ENCODE measurements around the gene FIP1L1.
"Not testable (repeated sequence)": the region's sequence is repeated elsewhere in the genome, so short reads cannot be mapped to it uniquely, and the experiment has no call there.

Gene FIP1L1, protein sequence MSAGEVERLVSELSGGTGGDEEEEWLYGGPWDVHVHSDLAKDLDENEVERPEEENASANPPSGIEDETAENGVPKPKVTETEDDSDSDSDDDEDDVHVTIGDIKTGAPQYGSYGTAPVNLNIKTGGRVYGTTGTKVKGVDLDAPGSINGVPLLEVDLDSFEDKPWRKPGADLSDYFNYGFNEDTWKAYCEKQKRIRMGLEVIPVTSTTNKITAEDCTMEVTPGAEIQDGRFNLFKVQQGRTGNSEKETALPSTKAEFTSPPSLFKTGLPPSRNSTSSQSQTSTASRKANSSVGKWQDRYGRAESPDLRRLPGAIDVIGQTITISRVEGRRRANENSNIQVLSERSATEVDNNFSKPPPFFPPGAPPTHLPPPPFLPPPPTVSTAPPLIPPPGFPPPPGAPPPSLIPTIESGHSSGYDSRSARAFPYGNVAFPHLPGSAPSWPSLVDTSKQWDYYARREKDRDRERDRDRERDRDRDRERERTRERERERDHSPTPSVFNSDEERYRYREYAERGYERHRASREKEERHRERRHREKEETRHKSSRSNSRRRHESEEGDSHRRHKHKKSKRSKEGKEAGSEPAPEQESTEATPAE

DNA sequence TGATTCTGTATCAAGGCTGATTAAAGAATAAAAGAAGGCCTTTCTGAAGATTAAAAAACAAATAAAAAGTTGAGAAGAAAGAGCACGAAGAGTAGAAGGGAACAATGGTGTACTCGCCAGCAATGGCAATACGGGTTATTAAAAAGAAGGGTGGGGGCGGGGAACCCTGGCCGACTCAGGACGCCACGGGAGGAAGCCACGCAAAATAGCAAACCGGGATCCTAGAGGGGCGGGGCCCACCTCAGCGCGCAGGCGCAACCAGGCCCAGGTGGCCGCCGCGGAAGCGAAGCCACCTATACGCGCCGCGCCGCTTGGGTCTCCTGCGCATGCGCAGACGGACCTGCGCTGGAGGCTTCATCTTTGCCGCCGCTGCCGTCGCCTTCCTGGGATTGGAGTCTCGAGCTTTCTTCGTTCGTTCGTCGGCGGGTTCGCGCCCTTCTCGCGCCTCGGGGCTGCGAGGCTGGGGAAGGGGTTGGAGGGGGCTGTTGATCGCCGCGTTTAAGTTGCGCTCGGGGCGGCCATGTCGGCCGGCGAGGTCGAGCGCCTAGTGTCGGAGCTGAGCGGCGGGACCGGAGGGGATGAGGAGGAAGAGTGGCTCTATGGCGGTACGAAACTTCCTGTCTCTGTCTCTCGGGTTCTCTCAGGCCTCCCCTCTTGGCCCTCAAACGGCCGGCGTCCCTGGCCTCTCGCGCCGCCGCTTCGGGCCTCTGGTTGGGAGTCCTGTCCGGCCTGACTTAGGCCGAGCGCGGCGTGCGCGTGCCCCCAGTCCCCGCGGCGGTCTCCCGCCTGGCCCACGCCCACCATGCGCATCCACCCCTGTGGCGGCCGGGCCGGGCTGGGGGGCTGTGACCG is at the start of gene FIP1L1:
Gene FIP1L1 (plus strand): TSS at position 323 of the 852 bp plus-strand sequence. CDS start 198 bp downstream, at position 521.
- DNase-seq (ENCODE audit: low read depth in 2 of 2) = peak; percentile 93 to 94

DNA sequence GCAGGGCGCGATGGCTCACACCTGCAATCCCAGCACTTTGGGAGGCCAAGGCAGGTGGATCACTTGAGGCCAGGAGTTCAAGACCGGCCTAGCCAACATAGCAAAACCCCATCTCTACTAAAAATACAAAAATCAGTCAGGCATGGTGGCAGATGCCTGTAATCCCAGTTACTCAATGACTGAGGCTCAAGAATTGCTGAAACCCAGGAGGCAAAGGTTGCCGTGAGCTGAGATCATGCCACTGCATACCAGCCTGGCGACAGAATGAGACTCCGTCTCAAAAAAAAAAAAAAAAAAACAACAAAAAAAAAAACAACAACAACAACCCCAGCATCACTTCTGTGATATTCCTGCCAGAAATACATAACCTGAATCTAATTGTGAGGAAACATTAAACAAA is 42.5 kb upstream of the FIP1L1 start:
- not testable (repeated sequence) for DNase-seq (ENCODE audit: low read depth in 2 of 2)

DNA sequence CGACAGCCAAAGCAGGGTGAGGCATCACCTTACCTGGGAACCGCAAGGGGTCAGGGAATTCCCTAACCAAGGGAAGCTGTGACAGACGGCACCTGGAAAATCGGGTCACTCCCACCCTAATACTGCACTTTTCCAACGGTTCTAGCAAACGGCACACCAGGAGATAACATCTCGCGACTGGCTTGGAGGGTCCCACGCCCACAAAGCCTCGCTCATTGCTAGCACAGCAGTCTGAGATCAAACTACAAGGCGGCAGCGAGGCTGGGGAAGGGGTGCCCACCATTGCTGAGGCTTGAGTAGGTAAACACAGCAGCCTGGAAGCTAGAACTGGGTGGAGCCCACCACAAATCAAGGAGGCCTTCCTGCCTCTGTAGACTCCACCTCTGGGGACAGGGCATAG is 37.3 kb upstream of the FIP1L1 start:
- DNase-seq (ENCODE audit: low read depth in 2 of 2) = not testable (repeated sequence)

DNA sequence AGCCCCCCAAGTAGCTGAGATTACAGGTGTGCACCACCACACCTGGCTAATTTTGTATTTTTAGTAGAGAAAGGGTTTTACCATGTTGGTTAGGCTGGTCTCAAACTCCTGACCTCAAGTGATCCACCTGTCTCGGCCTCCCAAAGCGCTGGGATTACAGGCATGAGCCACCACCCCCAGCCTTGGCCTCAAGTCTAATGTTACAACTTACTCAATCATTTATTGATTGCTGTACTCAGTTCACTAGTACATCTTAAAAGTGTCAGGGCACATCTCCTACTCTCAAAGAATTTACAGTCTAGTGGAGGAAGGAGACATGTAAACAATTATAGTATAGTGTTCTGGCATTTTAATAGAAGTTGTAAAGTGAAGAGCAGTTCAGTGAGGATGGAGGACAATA is 31.0 kb upstream of the FIP1L1 start:
- not testable (repeated sequence) for DNase-seq (ENCODE audit: low read depth in 2 of 2)

DNA sequence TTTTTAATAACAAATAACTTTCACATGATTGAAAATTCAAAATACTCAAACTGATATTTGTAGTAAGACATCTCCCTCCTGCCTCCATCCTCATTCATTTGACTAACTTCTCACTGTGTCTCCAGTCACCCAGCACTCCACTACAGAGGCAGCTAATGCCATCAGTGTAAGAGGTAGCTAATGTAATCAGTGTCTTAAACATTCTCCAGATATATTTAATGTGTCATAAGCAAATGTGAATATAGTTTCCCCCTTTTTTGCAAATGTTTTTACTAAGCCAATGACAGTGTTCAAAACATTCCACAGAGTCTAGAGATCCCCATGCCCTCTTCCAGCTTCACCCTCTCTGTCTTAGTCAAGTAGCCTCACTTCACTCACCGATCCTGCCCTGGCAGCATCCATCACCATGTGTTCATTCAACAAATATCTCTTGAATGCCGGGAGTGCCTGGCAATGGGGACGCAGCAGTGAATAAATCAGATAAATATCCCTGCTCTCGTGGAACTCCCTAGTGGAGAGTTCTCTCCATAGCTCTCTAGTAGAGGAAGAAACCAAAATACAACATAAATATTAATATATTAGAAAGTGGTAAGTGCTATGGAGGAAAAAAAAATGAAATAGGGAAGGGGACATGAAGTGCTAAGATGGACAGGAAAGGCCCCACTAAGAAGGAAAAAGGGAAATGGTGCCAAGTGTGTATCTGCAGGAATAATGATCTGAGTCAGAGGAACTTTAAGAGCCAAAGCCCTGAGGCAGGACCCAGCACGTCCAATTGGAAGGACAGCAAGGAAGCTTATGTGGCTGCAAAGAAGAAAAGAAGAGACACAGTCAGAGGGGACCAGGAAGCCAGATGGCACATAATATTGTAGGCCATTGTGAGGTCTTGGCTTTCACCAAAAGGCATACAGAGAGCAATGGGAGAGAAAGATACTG is 30.3 kb upstream of the FIP1L1 start:
- no peak for DNase-seq (ENCODE audit: low read depth in 2 of 2)

DNA sequence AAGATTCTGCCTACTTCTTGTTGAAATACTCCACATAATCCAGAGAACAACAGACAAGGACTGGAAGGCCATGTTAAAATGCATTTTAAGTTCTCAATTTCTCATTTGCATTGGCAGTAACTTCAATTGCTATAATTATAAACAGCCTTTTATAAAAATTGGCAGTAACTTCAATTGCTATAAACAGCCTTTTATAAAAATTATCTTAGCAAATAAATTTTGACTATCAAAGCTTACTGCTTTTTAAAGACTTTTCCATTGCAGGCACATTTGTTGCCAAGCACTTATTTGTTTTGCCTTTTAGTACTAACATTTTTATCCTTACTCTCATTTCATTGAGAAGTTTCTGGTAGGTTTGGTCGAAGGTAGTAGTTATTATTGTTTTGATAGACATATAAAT is 29.4 kb upstream of the FIP1L1 start:
- DNase-seq (ENCODE audit: low read depth in 2 of 2) = no peak

DNA sequence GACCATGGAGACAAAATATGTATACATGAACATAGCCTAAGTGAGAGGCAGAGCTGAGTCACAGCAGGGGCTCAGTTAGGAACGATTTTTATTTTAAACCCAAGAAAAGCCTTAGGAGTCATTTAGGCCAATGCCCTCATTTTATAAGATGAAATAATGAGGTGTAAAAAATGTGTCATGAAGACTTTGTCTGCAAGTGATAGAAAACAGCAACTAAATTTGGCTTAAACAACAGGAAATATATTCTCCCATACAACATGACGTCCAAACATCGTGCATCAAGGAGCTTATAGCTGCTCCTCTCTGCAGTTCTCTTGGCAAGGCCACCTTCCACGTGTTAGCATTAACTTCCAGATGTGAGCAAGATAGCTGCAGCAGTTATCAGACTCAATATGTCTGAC is 28.4 kb upstream of the FIP1L1 start:
- no peak for DNase-seq (ENCODE audit: low read depth in 2 of 2)

DNA sequence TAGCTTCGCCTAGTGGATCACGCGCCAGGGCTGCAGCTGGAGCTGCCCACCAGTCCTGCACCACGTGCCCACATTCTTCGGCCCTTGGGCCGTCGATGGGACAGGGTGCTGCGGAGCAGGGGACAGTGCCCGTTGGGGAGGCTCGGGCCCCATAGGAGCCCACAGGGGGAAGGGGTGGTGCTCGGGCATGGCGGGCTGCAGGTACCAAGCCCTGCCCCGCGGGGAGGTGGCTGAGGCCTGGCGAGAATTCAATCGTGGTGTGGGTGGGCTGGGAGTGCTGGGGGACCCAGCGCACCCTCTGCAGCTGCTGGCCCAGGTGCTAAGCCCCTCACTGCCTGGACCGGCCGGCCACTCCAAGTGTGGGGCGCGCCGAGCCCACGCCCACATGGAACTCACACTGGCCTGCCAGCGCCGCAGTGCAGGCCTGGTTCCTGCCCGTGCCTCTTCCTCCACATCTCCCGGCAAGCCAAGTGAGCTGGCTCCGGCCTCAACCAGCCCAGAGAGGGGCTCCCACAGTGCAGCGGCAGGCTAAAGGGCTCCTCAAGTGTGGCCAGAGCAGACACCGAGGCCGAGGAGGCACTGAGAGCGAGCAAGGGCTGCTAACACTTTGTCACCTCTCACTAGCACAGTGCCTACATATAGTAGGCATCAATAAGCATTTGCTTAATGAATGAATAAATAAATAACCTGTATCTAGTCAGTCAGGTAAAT is 23.3 kb upstream of the FIP1L1 start:
- no peak for DNase-seq (ENCODE audit: low read depth in 2 of 2)

DNA sequence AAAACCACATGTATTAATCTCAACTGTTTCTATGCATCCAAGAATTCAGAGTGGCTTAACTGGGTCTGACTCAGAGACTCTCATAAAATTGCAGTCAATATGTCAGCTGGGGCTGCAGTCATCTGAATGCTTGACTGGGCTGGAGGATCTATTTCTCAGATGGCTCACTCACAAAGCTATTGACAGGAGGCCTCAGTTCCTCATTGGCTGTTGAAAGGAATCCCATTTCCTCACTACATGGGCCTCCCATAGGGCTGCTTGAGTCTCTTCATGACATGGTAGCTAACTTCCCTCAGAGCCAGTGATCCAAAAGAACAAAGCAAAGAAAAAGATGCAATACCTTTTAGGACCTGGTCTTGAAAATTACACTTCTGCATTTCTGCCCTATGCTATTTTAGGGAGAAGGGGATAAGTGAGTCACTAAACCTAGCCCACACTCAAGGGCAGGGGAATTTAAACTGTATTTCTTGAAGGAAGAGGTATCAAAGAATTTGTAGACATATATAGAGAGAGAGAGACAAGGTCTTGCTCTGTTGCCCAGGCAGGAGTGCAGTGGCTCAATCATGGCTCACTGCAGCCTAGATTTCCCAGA is 21.4 kb upstream of the FIP1L1 start:
- DNase-seq (ENCODE audit: low read depth in 2 of 2) = no peak

DNA sequence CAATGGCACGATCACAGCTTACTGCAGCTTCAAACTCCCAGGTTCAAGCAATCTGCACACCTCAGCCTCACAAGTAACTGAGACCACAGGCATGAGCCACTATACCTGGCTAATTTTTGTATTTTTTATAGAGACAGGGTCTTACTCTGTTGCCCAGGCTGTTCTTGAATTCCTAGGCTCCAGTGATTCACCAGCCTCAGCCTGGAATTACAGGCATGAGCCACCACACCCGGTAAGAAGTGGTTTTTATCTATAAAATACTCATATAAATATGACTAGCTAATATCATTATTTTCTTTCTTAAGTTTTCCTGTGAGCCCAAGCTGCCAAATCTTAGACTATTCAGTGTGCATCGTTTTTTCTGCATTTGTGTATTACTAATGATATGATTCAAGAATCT is 16.0 kb upstream of the FIP1L1 start:
- no peak for DNase-seq (ENCODE audit: low read depth in 2 of 2)

DNA sequence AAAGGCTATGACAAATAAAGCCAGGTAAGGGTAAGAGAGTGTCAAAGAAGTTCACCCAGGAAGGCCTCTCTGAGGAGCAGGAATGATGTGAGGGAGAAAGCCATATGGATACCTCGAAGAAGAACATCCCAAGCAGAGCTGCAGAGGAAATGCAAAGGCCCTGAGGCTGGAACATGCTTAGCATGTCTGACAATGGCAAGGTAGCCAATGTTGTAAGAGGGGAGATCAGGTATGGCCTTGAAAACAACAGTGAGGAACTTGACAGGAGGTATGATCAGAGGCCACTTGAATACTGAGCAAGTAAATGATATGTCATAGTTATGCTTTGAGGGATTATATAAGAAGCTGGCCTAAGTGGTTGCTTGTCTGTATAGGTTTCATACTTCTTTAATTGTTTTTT is 15.3 kb upstream of the FIP1L1 start:
- DNase-seq (ENCODE audit: low read depth in 2 of 2) = no peak

DNA sequence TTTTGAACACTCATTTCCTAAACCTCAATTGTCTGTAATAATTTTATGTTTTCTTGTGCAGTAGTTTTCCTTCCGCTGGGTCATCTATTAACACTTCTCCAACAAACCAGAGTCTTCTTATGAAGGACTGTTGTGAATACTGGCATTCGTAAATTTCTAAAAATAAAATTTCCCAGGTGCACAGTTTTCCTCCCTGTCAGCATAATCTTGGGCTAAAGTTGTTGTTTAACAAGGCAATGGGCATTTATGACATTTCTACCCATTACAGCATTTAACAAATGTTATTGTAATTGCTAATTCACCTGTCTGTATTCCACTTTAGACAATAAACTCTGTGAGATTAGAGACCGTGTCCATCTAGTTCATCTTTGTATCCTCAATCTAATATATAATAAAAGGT is 12.8 kb upstream of the FIP1L1 start:
- DNase-seq (ENCODE audit: low read depth in 2 of 2) = no peak

DNA sequence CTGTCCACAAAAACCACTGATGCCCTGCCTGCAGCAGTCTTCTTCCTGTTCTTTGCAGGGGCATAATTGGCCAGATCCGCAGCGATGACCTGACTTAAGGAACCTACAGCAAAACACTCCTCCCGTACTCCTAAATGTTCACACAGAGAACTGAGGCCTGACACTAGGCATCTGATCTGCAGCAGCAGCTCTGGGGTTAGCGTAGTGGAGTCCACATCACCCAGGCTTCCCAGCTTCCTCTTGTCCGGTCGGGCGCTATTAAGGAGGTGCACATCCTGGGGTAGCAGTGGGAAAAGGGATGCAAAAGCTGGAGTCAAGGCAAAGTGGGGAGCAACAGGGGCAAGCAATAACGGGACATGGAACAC is 12.3 kb upstream of the FIP1L1 start:
- DNase-seq (ENCODE audit: low read depth in 2 of 2) = peak in 1 of 2 donors; percentile 1

DNA sequence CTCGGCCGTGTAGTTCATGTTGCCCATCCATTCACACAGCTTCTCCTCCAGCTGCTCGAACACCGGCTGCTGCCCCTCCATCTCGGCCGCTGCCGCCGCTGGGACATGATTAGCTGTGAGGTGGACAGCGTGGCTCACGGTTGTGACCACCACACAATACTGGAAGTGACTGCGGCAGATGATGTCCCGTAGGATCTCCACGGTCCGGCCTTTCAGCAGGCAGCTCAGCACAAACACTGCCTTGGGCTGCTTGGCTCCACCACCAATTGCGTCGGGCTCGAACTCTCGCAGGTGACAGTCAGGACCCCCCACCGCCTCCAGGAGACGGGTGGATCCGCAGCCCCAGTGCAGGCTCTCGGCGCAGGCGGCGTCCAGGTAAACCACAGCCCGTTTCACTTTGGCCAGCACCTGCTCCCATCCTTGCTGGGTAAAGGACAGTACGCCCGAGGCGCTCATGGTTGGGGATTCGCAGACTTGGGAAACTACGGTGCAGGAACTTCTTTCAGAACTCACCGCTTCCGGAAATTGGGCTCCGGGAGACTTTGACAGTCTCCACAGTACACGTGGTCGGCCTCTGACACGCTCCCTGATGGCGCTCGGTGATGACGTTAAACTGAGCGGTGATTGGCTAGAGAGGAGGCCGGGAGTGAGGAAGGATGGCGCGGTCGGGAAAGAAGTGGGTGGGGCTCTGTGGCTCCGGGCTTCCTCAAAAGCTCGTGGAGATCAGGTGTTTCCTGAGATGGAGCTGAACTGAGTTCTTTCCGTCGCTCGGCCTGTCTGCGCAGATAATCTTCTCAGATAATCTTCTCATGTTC is 11.7 kb upstream of the FIP1L1 start, which contains the start of gene SCFD2:
Gene SCFD2 (minus strand): TSS at position 576 of the 815 bp plus-strand sequence.
- DNase-seq (ENCODE audit: low read depth in 2 of 2) = peak; percentile 93 to 94

DNA sequence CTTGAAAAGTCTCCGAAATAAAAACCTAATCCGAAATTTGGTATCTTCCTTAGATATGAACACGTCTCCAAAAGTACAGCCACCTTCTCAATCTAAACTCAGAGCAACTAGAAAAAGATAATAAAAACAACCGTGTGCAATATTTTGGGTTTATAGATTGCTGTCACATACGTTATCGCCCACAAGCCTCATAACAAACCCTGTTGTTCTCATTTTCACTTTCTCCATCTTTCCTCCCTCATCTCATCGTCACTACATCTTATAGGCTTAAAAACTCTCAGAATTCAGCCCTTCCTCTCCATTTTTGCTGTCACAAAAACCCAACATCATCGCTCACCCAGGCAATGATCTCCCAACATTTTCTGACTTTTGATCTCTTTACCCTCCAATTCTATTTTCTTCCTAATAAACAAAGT is 11.1 kb upstream of the FIP1L1 start:
- no peak for DNase-seq (ENCODE audit: low read depth in 2 of 2)

DNA sequence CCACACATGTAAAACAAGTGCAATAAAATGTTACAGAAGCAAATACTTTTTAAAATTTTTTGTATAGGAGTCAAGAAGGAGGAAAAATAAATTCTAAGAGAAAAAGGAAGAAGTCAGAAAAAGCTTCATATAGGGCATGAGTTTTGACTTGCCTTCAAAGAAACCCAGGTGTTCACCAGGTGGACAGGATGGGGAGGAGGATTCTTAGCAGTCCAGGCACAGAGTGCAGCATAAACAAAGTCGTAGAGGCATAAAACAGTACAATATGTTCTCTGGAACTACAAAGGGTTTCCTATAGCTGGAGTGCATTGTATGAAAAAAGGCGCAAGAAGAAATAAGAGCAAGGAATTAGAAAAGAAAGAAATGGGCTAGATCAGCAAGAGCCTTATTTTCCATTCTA is 9.7 kb upstream of the FIP1L1 start:
- DNase-seq (ENCODE audit: low read depth in 2 of 2) = no peak

DNA sequence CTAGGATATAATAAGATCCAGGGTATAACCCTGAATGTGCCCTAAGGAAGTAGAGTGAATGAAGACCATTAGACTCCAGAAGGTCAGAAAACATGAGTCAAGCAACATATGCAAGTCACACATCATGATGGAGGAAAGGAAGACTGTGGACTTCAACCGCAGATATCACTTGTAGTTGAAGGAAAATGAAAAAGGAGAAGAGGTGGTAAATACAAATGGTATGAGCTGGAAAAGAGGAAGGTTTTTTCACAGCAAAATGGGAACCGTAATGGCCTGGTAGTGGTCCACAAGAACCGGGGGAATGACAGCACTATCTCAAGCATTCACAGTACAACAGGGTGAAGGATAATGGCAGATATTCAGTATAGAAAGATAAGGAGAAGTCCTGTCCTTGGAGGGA is 6.4 kb upstream of the FIP1L1 start:
- DNase-seq (ENCODE audit: low read depth in 2 of 2) = no peak

DNA sequence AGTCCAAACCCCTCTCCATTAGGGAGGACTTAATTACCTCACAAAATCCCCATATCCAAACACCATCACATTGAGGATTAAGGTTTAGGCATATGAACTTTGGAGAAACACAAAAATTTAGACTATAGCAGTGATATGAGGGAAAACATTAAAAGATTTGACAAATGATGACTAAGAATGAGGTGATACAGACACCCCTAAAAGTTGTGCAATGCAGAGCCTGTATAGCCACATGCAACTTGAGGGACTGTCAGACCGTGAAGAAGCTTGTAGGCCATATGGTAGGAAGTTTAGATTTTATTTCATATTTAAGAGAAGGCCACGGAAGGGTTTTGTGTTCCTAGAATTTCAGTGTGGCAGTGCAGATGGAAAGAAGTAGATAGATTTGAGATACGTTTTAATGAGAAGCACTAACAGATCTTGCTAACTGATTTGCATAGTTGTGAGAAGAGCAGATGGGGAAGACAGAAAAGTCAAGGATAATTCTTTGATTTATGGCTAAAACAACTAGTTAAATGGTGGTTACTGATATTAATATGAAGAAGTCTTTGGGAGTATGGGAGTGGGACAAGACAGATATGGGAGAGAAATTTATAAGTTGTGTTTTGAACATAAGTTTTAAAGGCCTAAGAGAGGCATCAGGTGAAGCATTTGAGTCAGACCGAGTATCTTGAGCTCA is 5.5 kb upstream of the FIP1L1 start:
- no peak for DNase-seq (ENCODE audit: low read depth in 2 of 2)

DNA sequence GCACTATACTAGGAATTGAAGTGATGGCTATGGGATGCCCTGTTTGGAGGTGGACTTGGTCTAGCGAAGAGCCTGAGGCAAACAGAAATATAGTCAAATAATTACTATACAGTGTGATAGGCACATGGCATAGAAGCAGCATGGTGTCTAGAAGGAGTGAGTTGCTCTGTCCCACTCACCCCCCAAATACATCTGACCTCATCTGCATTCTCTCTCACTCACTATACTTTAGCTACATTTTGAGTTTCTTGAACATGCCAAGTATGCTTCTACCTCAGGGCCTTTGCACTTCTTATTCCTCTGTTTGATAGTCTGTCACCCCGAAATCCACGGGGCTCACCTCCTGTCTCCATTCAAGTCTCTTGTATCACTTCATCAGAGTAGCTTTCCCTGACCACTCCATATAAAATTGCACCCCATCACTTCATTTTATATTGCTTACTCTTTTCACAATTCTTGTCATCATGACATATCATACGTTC is 2.6 kb upstream of the FIP1L1 start:
- DNase-seq (ENCODE audit: low read depth in 2 of 2) = no peak

Measured in stimulated activated CD8-positive, alpha-beta memory T cell treated with anti-CD3 and anti-CD28 coated beads, Interleukin-15, amount 100 ng/mL, for 48 hours (primary cell).